Prostate gland (tissue), 2 donors: ENCODE measurements around the gene PTCHD4.

Source experiments
- CTCF ChIP-seq, 4 experiments: fragments of 200-600 bp in 2 of 4; fragments of 450-650 bp in 2 of 4; sonication (generic) in 2 of 4; IDR thresholded peaks; 1 replicate in 3 of 4; 2 replicates in 1 of 4; pipeline ENCODE4 v1.5.1; 2016 to 2019; ENCODE audit warnings: antibody characterized with exemption in 4 of 4, mild to moderate bottlenecking in 2 of 4, moderate library complexity in 2 of 4
- POLR2A ChIP-seq: fragments of 450-650 bp; IDR thresholded peaks from one replicate; pipeline ENCODE4 v1.6.1; 2016; ENCODE audit warnings: antibody characterized with exemption, mild to moderate bottlenecking
- POLR2AphosphoS5 ChIP-seq: sonication (generic); formaldehyde crosslinking; IDR thresholded peaks from one replicate; pipeline ENCODE4 v1.6.1; 2017; ENCODE audit warnings: antibody characterized with exemption

- no peak for TF ChIP-seq CTCF (IDR thresholded peaks at IDR 0.05)
- no peak for TF ChIP-seq POLR2A
- TF ChIP-seq POLR2AphosphoS5: no peak
These were observed 49.6 kb downstream of the PTCHD4 start for GRCh38 chr6:48061265-48061990.
